ENCODE results near the gene SMIM43. TPM values are rescaled to one million over a fixed set of nuclear protein-coding genes. Genes with fewer than 3 reads are reported as not detected.

Gene SMIM43
- total and polyA plus RNA-seq, 4 donors, result not detected

DNA sequence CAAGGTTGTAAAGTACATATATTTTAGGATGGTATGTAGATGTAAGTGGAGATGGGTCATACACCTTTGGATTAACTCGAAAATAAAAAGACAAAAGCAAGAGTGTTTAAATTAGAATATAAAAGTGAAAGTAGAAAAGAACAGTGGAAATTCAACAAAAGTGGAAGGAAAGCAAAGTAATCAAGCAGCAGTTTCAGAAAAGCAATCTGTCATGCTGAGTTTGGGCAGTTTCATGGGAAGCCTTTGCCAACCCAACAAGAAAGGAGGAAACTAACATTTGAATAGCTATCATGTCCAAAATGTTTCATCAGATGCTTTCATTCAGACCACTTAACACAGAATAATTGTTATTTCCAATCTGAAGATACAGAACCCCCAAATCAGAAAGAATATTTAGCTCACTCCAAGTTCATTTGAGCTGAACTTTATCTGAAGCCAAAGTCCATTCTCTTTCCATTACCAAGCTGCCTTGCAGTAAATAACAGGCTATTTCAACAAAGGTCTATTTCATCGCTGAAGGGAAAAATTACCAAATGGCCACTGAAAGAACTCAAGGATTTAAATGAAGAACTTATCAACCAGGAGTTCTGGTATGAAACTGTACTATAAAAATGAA lies 34.4 kb upstream of the SMIM43 start:
- no peak for ATAC-seq (ENCODE audit: low FRiP score)
- intact Hi-C loops (cut with DNase I), result no loop called here
- Histone ChIP-seq H3K27me3 (ENCODE audit: control insufficient read depth in 1 of 2, insufficient read depth in 2 of 2, low read length in 1 of 2) (no peaks in the 10 kb centered on the region), H3K27ac (ENCODE audit: low read depth in 1 of 2, low read length in 2 of 2) (no peak overlapping the region), H3K4me1 (ENCODE audit: control insufficient read depth in 1 of 2, insufficient read depth in 2 of 2, low read length in 2 of 2) (no peaks in the 10 kb centered on the region), H3K9me3 (ENCODE audit: control insufficient read depth, low read length) (no peaks in the 10 kb centered on the region), H3K4me3 (ENCODE audit: low read length in 2 of 2) (no peak overlapping the region), H3K36me3 (ENCODE audit: control insufficient read depth in 1 of 2, insufficient read depth in 2 of 2, low read length in 1 of 2) (no peaks in the 10 kb centered on the region)
- DNase-seq, result no peak
- WGBS, 2 donors, result 84 to 85% methylated on average over 2 of the region's 2 CpGs

DNA sequence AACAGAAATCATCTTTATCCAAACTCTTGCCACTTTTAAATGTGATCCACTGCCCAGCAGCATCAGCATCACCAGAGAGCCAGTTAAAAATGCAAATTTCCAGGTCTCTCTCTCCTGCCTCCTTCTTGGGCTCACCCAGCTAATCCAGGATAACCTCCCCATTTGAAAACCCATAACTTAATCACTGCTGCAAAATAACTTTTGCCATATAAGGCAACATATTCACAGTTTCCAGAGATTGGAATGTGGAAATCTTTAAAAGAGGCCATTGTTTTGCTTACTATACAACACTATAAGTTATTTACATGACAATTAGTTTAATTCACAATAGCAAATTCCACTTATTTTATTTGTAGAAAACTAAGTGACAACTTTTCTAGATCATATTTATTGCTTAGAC lies 31.3 kb upstream of the SMIM43 start:
- Histone ChIP-seq H3K4me1 (ENCODE audit: control insufficient read depth in 1 of 2, insufficient read depth in 2 of 2, low read length in 2 of 2) (no peaks in the 10 kb centered on the region), H3K27me3 (ENCODE audit: control insufficient read depth in 1 of 2, insufficient read depth in 2 of 2, low read length in 1 of 2) (no peaks in the 10 kb centered on the region), H3K9me3 (ENCODE audit: control insufficient read depth, low read length) (no peaks in the 10 kb centered on the region), H3K36me3 (ENCODE audit: control insufficient read depth in 1 of 2, insufficient read depth in 2 of 2, low read length in 1 of 2) (no peaks in the 10 kb centered on the region), H3K27ac (ENCODE audit: low read depth in 1 of 2, low read length in 2 of 2) (no peak overlapping the region), H3K4me3 (ENCODE audit: low read length in 2 of 2) (no peak overlapping the region)
- intact Hi-C loops (cut with DNase I), result no loop called here
- DNase-seq (no peak), ATAC-seq (ENCODE audit: low FRiP score) (no peak)

DNA sequence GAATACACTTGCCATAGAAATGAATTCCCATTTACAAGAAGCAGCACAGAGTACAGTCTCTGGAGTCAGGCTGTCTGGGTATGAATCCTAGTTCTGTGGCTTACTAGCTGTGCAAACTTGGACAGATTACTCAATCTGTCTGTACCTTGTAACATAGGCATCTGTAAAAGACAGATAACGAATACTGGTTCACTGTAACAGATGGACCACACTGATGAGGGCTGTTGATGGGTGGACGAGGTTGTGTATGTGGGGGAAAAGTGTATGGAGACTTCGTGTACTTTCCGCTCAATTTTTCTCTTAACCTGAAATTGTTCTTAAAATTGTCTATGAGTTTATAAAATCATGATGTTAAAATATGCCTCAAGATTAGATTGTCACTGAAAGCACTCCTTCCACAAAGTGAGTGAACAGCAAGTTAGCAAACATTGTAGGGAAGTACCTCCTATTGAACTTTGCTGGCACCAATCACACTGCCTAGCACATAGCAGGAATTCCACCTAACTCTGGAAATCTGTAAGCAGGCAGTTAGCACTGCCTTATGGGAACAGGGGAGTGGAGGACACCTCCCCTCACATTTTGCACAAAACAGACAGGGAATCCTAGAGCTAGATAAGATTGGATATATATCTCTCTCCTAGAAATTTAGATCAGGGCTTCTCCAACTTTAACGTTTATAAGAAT lies 29.7 kb upstream of the SMIM43 start:
- WGBS, 2 donors, result 68 to 71% methylated on average over 5 of the region's 5 CpGs
- H3K36me3 ChIP-seq (ENCODE audit: control insufficient read depth in 1 of 2, insufficient read depth in 2 of 2, low read length in 1 of 2), result no peaks in the 10 kb centered on the region
- DNase-seq, result no peak
- H3K27me3 ChIP-seq (ENCODE audit: control insufficient read depth in 1 of 2, insufficient read depth in 2 of 2, low read length in 1 of 2), result no peaks in the 10 kb centered on the region
- intact Hi-C loops (cut with DNase I), result no loop called here
- no peaks in the 10 kb centered on the region for H3K9me3 ChIP-seq (ENCODE audit: control insufficient read depth, low read length)
- ATAC-seq (ENCODE audit: low FRiP score), result no peak
- no peak overlapping the region for H3K4me3 ChIP-seq (ENCODE audit: low read length in 2 of 2)
- H3K27ac ChIP-seq (ENCODE audit: low read depth in 1 of 2, low read length in 2 of 2), result no peak overlapping the region
- H3K4me1 ChIP-seq (ENCODE audit: control insufficient read depth in 1 of 2, insufficient read depth in 2 of 2, low read length in 2 of 2), result no peaks in the 10 kb centered on the region

DNA sequence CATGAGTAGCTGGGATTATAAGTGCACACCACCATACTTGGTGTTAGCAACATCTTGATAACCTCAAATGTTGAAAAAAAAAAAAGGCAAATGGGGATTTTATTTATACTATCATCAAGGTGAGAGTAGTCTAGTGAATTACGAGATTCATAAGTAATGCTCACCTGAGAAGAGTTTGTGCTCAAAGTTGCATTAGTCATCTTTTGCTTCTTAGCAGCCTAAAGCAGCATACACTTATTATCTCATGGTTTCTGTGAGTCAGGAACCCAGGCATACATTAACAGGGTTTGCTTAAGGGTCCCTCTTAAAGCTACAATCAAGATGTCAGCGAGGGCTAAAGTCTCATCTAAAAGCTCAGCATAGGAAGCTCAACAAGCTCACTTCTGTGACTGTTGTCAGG lies 28.0 kb upstream of the SMIM43 start:
- WGBS, 2 donors, result 92 to 93% methylated on average over 2 of the region's 2 CpGs
- no peak overlapping the region for H3K4me3 ChIP-seq (ENCODE audit: low read length in 2 of 2)
- H3K27ac ChIP-seq (ENCODE audit: low read depth in 1 of 2, low read length in 2 of 2), result no peak overlapping the region
- ATAC-seq (ENCODE audit: low FRiP score) (no peak), DNase-seq (no peak)
- H3K36me3 ChIP-seq (ENCODE audit: control insufficient read depth in 1 of 2, insufficient read depth in 2 of 2, low read length in 1 of 2), result no peaks in the 10 kb centered on the region
- H3K4me1 ChIP-seq (ENCODE audit: control insufficient read depth in 1 of 2, insufficient read depth in 2 of 2, low read length in 2 of 2), result no peaks in the 10 kb centered on the region
- H3K9me3 ChIP-seq (ENCODE audit: control insufficient read depth, low read length), result no peaks in the 10 kb centered on the region
- intact Hi-C loops (cut with DNase I), result no loop called here
- no peaks in the 10 kb centered on the region for H3K27me3 ChIP-seq (ENCODE audit: control insufficient read depth in 1 of 2, insufficient read depth in 2 of 2, low read length in 1 of 2)

DNA sequence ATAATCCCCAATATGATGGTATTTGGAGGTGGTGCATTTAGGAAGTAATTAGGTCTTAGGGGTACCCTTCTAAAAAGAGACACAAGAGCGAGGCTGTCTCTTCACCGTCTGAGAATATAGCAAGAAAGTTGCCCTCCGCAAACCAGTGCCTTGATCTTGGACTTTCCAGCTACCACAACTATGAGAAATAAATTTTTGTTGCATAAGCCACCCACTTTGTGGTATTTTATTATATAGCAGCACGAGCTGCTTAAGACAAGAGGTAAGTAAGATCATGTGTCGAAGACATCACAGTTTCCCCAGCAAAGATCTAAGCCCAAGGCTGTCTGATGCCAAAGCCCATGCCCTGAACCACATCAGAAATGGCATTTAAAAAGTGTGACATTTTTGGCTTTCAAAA lies 26.5 kb upstream of the SMIM43 start:
- no peaks in the 10 kb centered on the region for H3K36me3 ChIP-seq (ENCODE audit: control insufficient read depth in 1 of 2, insufficient read depth in 2 of 2, low read length in 1 of 2)

DNA sequence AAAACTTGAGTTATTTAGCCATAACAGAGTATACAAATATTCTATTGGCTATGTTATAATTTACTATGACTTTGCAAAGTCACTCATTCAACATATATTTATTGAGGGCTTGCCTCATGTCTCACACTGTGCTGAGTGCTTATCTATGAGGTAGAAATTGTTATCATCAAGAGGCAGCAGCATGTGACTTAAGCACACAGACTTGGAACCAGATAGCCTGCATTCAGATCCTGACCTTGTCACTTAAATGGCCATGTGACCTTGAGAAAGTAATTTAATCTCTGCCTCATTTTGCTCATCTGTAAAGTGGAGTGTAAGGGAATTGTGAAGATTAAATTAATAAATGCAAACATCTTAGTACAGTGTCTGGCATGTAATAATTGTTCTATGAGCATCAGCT lies 26.0 kb upstream of the SMIM43 start:
- no peak for ATAC-seq (ENCODE audit: low FRiP score)
- Histone ChIP-seq H3K27ac (ENCODE audit: low read depth in 1 of 2, low read length in 2 of 2) (no peak overlapping the region), H3K4me1 (ENCODE audit: control insufficient read depth in 1 of 2, insufficient read depth in 2 of 2, low read length in 2 of 2) (no peaks in the 10 kb centered on the region), H3K9me3 (ENCODE audit: control insufficient read depth, low read length) (no peaks in the 10 kb centered on the region), H3K36me3 (ENCODE audit: control insufficient read depth in 1 of 2, insufficient read depth in 2 of 2, low read length in 1 of 2) (no peaks in the 10 kb centered on the region), H3K27me3 (ENCODE audit: control insufficient read depth in 1 of 2, insufficient read depth in 2 of 2, low read length in 1 of 2) (no peaks in the 10 kb centered on the region), H3K4me3 (ENCODE audit: low read length in 2 of 2) (no peak overlapping the region)
- intact Hi-C loops (cut with DNase I), result no loop called here
- no peak for DNase-seq

More for the DNA sequence above, 26.5 kb upstream of the SMIM43 start:
- Histone ChIP-seq H3K9me3 (ENCODE audit: control insufficient read depth, low read length) (no peaks in the 10 kb centered on the region), H3K4me1 (ENCODE audit: control insufficient read depth in 1 of 2, insufficient read depth in 2 of 2, low read length in 2 of 2) (no peaks in the 10 kb centered on the region), H3K4me3 (ENCODE audit: low read length in 2 of 2) (no peak overlapping the region), H3K27ac (ENCODE audit: low read depth in 1 of 2, low read length in 2 of 2) (no peak overlapping the region), H3K27me3 (ENCODE audit: control insufficient read depth in 1 of 2, insufficient read depth in 2 of 2, low read length in 1 of 2) (no peaks in the 10 kb centered on the region)
- ATAC-seq (ENCODE audit: low FRiP score), result no peak
- intact Hi-C loops (cut with DNase I), result no loop called here
- DNase-seq, result no peak
- WGBS, 2 donors, result 88 to 90% methylated on average over 5 of the region's 5 CpGs

DNA sequence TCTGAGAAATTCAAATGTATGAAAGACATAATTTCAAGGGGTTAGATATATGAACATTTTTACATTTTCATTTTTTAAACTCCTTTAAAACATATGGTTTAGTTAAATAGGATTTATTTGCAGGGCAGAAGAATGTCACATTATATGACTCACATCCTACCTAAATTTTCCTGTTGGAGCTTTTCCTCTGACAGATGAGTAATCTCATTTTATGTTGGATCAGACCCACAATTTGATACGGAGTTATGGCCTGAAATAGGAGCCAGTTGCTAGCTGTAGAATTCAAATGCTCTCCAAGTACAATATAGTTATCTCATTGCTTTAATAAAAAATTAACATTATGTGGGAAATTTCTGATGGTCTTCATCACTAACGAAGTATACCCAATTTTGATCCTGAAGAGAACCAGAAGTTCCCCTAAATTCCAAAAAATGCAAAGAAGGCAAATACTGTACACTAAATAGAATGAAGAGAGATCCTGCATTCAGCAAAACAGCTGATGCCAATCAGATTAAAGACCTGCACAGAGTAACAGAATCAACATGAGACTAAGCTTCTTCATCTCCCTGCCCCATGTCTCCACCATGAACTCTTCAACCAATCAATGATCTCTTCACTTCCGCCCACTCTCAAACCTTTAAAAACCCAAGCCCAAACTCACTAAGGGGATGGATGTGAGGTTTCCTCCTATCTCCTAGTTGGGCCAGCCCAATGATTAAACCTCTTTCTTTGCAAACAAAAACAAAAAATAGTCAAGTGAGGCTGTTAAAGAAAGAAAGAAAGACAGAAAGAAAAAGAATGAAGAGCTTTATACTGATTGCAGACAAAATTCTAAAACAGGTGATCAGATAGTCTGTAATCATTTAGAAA lies 25.2 kb upstream of the SMIM43 start:
- H3K9me3 ChIP-seq (ENCODE audit: control insufficient read depth, low read length), result no peaks in the 10 kb centered on the region
- no peaks in the 10 kb centered on the region for H3K27me3 ChIP-seq (ENCODE audit: control insufficient read depth in 1 of 2, insufficient read depth in 2 of 2, low read length in 1 of 2)
- H3K27ac ChIP-seq (ENCODE audit: low read depth in 1 of 2, low read length in 2 of 2), result no peak overlapping the region
- H3K4me3 ChIP-seq (ENCODE audit: low read length in 2 of 2), result no peak overlapping the region
- ATAC-seq (ENCODE audit: low FRiP score) (no peak), DNase-seq (no peak)
- no peaks in the 10 kb centered on the region for H3K36me3 ChIP-seq (ENCODE audit: control insufficient read depth in 1 of 2, insufficient read depth in 2 of 2, low read length in 1 of 2)
- WGBS, 2 donors, result 34 to 38% methylated on average over 3 of the region's 3 CpGs
- intact Hi-C loops (cut with DNase I), result no loop called here
- H3K4me1 ChIP-seq (ENCODE audit: control insufficient read depth in 1 of 2, insufficient read depth in 2 of 2, low read length in 2 of 2), result no peaks in the 10 kb centered on the region

DNA sequence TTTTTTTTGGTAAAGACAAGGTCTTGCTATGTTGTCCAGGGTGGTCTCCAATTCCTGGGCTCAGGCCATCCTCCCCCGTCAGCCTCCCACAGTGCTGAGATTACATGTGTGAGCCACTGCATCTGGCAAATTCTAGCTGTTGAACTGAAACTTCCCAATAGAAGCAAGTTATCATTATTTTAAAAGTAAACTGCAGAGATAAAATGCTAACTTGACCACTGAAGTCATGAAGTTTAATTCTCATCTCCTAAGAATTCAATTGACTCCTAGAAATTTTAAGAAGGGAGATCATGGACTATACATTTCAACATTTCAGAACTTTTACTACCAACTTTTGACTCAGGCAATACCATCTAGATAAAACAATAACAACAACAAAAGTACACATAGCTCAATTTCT lies 24.5 kb upstream of the SMIM43 start:
- Histone ChIP-seq H3K4me3 (ENCODE audit: low read length in 2 of 2) (no peak overlapping the region), H3K9me3 (ENCODE audit: control insufficient read depth, low read length) (no peaks in the 10 kb centered on the region), H3K27me3 (ENCODE audit: control insufficient read depth in 1 of 2, insufficient read depth in 2 of 2, low read length in 1 of 2) (no peaks in the 10 kb centered on the region), H3K4me1 (ENCODE audit: control insufficient read depth in 1 of 2, insufficient read depth in 2 of 2, low read length in 2 of 2) (no peaks in the 10 kb centered on the region), H3K36me3 (ENCODE audit: control insufficient read depth in 1 of 2, insufficient read depth in 2 of 2, low read length in 1 of 2) (no peaks in the 10 kb centered on the region), H3K27ac (ENCODE audit: low read depth in 1 of 2, low read length in 2 of 2) (no peak overlapping the region)
- DNase-seq (no peak), ATAC-seq (ENCODE audit: low FRiP score) (no peak)
- 63 to 71% methylated on average over 1 of the region's 1 CpG for WGBS, 2 donors
- intact Hi-C loops (cut with DNase I), result no loop called here

DNA sequence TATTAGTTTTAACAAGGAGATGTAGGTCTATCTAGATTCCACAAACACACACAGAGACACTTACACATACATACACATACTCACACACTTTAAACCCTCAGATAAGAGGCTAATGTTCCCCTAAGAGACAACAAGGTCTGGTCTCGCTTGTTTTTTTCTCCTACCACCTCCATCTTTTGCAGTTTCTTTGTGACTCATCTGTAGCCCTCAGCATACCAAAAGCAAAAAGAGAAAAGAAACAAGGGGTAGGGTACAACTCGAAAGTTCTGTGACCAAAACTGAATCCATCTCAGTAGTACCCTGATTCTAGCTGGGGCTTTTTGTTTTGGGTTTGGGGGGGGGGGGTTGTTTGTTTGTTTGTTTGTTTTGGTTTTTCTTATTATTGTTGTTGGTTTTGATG lies 23.9 kb upstream of the SMIM43 start:
- no peaks in the 10 kb centered on the region for H3K27me3 ChIP-seq (ENCODE audit: control insufficient read depth in 1 of 2, insufficient read depth in 2 of 2, low read length in 1 of 2)
- no peaks in the 10 kb centered on the region for H3K36me3 ChIP-seq (ENCODE audit: control insufficient read depth in 1 of 2, insufficient read depth in 2 of 2, low read length in 1 of 2)
- peaks cover 2% of the 10 kb centered on the region for H3K9me3 ChIP-seq (ENCODE audit: control insufficient read depth, low read length)
- DNase-seq (no peak), ATAC-seq (ENCODE audit: low FRiP score) (no peak)
- no peak overlapping the region for H3K4me3 ChIP-seq (ENCODE audit: low read length in 2 of 2)
- no peaks in the 10 kb centered on the region for H3K4me1 ChIP-seq (ENCODE audit: control insufficient read depth in 1 of 2, insufficient read depth in 2 of 2, low read length in 2 of 2)
- no peak overlapping the region for H3K27ac ChIP-seq (ENCODE audit: low read depth in 1 of 2, low read length in 2 of 2)
- intact Hi-C loops (cut with DNase I), result no loop called here
- WGBS, 2 donors, result 88 to 90% methylated on average over 2 of the region's 2 CpGs
